GM19452 (cell line): ENCODE results near the gene MAN1C1.
"Not testable (repeated sequence)": the region's sequence is repeated elsewhere in the genome, so short reads cannot be mapped to it uniquely, and the experiment has no call there.

Experiments
- ATAC-seq: cut with Tn5 transposase; IDR thresholded peaks from one replicate; pipeline ENCODE4 v1.9.1; 2021; ENCODE audit not compliant: unreplicated experiment

The MAN1C1 gene

DNA sequence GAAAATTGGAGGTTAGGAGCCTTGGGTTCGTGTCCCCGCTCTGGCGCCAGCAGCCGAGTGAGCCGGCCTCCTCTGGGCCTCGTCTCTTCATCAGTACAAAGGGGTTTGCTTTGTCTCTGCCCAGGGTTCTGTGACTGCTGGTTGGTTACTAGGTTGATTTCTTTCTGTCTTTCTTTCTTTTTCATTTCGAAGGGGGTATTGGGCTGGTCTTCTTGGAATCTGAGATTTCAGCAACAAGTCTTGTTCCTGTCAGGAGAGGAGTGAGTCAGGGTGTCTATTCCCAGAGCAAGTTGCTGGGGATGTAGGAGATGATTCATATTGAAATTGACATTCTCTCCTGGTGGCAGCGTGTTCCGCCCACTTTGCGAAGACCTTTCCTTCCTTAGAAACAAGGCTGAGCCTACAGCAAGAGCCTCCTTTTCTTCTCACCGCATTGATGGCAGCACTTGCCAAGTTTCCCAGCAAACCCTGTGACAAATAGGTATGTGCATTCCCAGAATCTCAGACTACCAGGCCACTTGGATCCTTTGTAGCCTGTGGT is 79.2 kb downstream of the MAN1C1 start:
- no peak for ATAC-seq

DNA sequence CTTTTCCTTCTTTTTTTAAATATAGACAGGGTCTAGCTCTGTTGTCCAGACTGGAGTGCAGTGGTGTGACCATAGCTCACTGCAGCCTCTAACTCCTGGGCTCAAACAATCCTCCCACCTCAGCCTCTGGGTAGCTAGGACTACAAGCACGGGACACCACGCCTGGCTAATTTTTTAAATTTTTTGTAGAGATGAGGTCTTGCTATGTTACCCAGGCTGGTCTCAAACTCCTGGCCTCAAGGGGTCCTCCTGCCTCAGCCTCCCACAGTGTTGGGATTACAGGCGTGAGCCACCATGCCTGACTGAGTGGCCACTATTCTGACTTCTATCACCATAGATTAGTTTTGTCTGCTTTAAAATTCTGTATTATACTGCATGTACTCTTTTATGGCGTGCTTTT is 80.1 kb downstream of the MAN1C1 start:
- ATAC-seq: not testable (repeated sequence)

DNA sequence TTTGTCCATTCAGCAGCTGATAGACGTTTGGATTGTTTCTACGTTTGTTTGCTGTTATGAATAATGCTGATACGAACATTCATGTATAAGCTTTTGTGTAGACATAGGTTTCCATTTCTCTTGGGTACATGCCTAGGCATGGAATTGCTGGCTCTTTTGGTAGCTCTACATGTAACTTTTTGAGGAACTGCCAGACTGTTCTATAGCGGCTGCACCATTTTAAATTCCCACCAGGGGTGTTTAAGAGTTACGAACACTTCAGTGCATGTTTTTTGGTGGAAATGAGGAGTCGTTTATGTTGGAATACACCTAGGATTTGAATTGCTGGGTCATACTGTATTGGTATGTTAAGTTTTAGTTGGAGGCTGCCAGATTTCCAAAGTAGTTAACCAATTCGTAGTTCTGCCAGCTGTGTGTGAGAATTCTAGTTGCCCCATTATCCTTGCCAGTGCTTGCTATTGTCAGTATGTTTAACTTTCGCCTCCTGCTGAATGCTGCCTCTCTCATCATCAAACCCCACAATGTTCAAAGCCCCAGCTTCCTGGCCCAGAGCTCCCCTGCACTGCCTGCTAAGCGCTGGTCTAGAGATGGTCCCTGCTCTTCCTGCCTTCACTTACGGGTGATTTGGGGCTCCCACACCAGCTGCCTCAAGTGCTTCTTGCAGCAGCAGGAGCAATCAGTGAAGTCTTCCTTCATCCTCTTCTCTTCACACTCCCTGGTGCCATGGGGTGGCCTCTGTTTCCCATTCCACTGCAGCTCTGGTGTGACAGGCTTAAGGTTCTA is 81.0 kb downstream of the MAN1C1 start:
- no peak for ATAC-seq

DNA sequence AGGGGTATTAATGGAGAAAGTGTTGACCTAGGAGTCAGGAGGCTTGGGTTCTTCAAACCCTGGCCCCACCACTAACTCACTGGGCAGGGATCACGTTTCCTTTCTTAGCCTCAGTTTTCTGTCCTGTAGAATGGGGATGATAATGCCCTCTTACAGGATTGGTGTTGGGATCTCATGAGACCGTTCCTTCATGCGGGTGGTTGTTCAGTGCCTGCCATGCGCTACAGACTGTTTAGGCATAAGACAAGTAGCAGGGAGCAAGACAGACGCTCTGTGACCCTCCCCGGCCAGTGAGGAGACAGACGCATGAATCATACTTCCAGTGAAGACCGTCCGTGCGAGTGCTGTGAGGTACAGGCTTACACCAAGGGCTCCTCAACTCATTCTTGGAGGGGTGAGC is 81.7 kb downstream of the MAN1C1 start:
- ATAC-seq: no peak

DNA sequence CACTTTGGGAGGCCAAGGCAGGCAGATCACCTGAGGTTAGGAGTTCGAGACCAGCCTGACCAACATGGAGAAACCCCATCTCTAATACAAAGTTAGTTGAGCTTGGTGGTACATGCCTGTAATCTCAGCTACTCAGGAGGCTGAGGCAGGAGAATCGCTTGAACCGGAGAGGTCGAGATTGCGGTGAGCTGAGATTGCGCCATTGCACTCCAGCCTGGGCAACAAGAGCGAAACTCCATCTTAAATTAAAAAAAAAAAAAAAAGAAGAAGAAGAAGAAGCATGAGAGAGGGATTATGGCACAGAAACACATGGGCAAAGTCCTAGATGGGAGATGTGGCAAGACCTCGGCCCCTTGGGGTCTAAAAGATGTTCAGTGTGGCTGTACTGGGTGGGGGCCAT is 82.5 kb downstream of the MAN1C1 start:
- not testable (repeated sequence) for ATAC-seq

DNA sequence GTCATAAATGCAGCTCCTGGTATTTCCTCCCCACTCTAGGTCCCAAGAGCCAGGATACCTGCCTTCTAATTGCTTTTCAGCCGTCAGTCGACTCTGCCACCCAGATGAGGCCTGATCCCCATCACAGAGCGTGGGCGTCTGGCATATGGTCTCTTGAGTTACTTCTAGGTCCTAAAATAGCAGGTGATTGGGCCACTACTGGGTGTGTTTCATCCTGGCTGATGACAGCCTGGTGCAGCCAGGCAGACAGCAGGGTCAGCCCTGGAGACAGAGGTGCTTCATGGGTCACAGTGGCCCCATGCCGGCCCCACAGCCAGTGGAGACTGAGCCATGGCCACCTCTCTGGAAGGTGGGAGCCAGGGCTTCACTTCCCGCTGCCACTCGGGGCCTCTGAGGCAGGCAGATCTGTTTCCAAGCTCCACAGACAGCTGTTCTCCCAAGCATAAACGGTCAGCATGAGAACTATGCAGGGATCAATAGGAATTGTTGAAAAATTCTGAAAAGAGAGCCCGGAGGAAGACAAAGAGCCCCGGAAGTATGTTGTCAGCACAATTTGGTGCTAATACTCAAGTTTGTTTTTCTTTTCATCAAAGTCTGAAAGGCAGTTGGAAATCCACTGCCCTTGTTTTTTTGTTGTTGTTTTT is 83.0 kb downstream of the MAN1C1 start:
- ATAC-seq: no peak

DNA sequence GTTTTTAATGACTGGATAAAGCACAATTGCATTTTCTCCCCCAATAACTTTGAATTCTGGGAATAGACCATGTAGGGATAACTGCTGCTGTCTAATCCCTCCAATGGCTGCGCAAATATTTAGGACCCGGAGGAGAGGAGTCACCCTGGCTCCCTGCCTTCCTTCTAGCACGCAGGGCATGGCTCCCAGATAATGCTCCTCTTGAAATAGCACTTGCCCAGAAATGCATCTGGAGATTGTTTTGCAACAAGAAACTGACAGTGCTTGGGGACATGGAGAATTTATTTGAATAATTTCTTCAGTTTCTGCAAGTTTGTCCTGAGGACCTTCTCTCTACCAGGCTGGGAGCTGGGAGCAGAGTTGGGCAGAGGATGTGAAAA is 83.5 kb downstream of the MAN1C1 start:
- no peak for ATAC-seq

DNA sequence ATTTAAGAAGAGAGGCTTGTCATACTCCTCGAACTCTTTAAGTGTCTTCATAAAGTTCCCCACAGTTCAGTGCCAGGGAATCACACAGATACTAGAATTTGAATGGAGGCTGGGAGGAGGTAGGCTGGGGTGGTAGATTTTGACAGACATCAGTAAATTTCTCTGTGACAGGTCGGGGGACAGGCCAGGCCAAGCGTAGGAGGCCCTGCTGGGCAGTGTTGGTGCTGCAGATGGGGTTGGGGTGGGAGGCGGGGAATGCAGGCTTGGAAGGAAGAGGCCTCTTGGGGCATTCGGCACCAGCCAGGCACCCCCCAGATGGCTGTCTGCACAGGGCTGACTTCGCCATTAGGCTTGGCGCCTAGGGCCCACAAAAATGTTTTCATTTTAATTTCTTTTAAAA is 84.0 kb downstream of the MAN1C1 start:
- no peak for ATAC-seq

DNA sequence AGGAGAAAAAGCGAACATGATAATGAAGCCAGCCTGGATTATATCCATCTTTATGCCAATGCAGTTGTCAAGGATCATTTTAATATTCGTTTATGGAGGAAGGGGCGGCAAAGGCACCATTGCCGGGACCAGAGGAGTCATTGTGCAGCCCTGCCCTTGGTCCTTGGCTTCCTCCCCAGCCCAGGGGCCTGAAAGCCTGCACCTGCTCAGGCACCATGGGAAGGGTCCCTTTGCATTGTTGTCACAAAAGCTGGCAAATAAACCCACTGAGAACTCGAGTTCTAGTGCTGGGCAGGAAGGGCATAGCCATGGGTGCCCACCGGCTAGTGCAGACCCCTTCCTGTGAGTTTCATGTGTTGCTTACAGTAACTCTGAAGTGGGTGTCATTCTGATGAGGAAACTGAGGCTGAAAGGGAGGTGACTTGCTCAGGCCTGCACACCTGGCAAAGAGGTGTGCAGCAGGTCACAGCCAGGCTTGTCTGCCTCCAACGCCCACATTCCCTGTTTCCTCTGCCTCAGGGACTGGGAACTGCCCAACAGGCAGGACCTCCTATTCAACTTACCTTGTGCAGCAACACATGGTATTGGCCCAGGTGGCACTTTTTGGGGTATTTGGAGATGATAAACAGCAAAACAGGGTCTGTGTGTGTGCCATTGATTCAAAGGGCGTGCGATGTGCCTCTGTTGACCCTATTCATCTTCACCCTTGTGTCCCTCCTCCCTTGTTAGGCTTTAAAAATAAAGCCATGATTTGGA is 84.6 kb downstream of the MAN1C1 start:
- no peak for ATAC-seq

DNA sequence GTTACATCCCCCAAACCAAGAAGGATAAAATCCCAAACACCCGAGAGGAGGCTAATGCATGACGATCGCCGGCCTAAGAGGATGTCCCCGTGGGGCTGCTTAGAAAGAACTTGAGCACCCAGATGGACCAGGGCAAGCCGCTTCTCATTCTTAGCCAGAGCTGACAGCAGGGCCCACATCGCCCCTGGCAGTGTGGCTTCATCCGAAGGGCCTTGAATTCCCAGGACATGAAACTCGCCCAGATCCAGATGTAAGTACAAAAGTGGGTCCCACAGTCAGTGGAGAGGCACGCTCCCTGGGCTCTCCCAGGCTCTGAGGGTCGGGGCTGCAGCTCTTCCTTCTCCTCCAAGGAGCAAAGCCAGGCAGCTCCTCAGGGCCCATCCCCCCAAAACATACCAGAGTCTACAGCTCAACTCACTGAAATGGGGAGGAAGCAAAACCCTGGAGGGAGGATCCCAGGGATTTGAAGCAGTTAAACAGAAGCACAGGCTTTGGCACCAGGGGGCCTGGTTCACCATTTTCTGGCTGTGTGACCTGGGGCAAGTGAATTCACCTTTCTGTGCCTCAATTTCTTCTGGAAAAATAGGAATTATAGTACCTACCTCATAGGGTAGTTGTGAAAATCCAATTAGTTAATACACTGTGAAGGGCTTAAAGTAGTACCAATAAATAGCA is 85.6 kb downstream of the MAN1C1 start:
- no peak for ATAC-seq

DNA sequence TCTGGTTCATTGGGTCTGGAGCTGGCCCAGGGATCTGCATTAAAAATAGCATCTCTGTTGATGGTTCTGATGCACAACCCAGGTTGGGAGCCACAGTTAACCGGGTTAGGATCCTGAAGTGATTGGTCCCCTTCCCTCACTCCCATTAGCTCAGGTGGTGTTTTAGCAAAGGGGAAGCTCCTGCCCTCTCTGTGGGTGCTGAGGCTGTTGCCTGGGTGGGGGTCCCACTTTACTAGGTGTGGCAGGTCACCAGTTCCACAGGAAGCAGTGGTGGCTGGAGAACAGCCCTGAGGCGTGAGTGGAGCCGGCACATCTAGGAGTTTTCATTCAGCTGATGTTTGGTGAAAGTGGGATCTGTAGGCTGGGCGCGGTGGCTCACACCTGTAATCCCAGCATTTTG is 86.5 kb downstream of the MAN1C1 start:
- no peak for ATAC-seq

DNA sequence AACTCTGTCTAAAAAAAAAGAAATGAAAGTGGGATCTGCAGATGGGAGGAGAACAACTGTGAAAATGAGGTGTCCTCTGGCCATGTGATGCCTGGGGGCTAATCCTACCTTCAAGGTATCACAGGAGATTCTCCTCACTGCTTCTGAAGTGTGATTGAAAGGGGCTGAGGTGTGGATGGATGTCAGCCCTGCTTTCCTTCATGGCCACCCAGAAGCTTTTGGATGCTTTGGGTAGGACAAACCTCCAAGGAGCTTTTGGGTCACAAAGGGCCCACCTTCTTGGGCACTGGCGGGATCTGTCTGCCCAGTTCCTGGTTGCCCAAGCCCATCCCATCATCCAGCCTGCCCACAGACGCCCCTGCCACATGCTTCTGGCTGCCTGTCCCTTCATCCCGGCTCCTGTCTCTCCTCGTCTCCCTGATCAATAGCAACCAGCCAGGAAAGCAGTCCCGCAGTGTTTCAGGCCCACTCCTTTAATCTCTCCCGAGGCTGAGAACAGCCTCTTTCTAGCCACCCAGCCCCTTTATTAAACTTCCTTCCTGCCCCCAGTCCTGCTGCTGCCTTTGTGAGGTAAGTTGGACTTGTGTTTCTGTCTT is 87.2 kb downstream of the MAN1C1 start:
- ATAC-seq: no peak

DNA sequence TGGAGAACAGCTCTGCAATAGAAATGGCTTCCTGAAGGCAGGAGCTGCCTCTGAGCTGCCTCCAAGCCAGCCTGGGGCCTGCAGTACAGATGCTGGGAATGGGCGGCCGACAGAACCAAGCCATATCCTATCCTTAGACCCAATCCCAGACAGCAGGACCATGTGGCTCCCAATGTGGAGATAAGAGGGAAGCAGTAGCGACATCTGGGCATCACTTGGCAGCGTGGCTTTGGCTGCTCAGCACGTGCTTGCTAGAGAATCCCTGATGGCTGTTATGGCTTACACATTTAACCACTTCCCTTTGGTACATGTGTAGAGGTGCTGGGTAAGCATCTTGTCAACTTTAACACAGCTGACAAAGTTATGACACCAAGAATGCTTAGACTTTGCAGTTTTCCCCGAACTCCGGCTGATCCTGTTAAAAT is 87.7 kb downstream of the MAN1C1 start:
- ATAC-seq: no peak

DNA sequence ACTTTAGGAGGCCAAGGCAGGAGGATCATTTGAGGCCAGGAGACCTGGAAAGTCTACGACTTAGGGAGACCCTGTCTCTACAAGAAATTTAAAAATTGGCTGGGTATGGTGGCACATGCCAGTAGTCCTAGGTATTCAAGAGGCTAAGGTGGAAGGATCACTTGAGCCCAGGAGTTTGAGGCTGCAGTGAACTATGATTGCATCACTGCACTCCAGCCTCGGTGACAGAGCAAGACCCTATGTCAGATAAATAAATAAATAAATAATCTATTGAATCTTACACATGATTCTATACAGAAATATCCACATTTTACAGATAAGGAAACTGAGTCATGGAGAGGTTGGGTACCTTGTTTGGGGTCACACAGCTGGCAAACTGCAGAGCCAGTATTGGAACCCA is 89.1 kb downstream of the MAN1C1 start:
- ATAC-seq: no peak

DNA sequence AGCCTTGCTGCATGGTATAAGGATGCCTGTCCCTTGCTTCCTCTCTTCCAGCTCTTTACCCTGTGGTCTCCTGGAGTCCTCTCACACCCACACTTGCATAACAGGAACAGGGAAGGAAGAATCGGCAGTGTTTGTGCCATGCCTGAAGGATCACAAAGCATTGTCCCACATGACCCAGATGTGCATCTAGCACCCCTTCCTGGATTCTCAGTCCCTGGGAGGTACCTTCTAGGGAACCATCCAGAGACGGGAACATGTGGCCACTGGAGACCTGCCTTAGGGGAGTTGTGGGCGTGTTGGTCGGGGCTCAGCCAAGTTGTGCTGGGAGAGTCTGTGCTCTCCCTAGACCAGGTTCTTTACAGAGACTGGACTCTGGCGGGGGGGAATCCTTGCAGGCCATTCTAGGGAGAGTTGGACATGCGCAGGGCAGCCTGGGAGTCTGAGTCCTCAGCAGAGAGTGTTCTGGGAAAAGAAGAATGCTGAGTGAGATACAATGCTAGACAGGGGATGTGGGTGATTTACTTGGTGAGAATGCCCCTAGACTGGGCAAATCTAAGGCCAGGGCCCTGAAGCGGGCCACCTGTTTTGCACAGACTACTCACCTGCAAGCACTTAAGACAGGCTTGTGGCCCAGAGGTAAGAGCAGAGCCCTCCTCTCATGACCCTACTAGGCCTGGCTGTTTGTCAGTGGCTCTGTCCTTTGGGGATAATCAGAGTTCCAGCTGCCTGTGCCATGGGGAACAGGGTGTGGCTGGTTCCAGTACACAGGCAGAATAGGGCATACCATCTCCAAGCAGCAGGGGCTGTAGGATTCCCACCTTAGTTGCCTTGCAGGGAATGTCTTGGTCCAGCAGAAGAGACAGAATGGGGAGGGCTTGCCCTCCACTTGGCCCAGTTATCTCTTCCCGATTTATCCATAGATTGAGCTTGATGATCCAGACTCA is 89.8 kb downstream of the MAN1C1 start:
- ATAC-seq: no peak

DNA sequence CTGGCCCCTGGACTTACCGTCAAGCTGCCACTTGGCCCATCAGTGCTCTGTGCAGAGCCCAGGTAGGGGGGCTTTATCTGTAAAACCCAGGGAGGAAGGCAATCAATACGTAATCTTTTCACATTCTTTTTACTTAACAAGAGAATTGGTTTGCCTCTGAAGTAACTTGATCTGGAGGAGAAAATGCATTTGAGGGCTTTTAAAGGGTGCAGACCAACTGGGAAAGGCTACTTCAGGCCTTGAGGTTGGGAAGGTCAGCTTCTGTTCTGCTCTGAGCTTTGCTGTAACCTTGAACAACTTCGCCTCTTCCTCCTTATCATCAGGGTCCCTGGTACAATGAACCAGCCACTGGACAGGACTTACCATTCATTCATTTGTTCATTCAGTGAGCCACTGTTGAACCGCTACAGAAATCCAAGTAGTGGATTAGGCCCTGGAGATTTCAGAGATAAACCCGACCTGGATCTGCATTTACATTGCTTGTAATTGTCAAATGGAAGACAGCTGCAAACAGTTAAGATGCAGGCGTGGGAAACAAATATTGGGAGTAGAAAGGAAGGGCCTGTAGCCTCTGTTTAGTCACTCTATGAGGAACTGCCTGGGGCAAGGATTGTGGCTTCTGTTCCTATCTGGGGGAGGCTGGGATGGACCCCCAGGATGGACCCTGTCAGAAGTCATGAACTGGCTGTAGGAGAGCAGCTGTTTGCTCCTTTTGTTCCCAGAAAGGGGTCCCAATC is 90.9 kb downstream of the MAN1C1 start:
- no peak for ATAC-seq

DNA sequence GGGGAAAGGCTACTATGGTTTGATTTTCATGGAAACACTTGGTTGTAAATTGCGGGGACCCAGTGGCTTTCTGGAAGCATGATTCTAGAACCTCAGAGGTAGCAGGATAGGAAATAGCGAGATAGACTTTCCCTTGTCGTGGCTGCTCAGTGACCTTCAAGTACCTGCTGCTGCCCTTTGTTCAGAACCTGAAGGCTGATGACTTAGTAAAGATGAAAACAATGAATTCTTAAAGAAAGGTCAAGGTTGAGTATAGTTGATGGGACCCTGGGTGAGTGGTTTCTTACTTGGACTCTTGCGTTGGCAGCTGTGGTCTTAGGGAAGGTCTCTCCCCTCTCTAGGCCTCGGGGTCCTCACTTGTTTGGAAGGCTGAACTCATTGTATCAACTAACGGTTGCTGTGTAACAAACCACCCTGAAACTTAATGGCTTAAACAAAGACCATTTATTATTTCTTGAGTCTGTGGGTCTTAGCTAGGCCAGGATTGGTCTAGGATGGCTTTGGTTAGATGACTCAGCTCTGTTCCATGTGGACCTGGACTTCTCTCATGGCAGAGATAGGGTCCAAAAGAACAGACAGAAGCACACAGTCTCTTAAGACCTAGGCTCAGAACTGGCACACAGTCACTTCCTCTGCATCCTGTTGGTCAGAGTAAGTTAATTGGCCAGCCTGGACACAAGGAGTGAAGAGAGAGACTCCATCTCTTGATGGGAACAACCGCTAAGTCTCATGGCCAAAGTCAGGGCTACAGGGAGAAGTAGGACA is 94.2 kb downstream of the MAN1C1 start:
- no peak for ATAC-seq

DNA sequence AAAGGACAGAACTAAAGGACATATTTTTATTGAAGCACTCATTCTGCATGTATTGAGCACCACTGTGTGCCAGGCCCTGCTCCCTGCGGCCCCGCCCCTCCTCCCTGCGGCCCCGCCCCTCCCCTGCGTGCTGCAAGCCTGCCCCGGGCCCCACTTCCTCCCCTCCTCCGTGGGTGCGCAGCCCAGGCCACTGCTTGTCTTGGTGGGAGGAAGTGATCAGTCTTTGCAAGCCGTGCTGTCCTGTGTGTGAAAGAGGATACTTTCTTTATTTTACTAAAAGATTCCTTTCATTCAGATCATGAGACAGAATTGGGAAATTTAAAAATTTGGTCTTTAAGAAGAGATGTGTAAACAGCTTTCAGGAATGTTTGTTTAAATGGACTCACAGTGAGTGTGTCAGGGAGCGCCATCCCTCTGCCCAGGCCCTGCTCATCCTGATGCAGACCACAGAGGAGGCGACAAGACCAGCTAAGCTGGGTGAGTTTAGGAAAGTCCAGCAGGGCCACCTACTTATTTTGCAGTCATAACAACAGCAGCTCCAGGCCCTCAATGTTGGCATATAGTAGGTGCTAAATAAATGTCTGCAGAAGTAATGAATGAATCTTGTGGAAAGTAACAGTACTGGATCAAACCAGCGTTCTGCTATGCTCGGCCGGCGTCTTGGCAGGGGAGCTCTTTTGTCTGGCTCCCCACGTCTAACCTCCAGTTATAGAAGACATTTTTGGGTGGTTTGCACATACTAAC is 95.1 kb downstream of the MAN1C1 start:
- ATAC-seq: no peak
